Testis (tissue), 2 donors: Measurements from ENCODE around the gene ADGRE1.

Experiments used
- CTCF ChIP-seq, 3 experiments: fragments of 450-650 bp in 2 of 3; fragments of 200-600 bp in 1 of 3; sonication (generic) in 1 of 3; IDR thresholded peaks; one replicate each; pipeline ENCODE4 v1.5.1; 2016 to 2019; ENCODE audit warnings: antibody characterized with exemption in 3 of 3, mild to moderate bottlenecking in 2 of 3, moderate library complexity in 1 of 3
- POLR2A ChIP-seq: fragments of 450-650 bp; IDR thresholded peaks from one replicate; pipeline ENCODE4 v1.6.1; 2017; ENCODE audit warnings: antibody characterized with exemption, mild to moderate bottlenecking, moderate library complexity

GRCh38 chr19:6887316-6887715, at the start of gene ADGRE1:
- no peak for TF ChIP-seq POLR2A
- TF ChIP-seq CTCF (IDR thresholded peaks at IDR 0.05) = no peak
